ENCODE measurements around the gene DLGAP1. TPM values are rescaled to one million over a fixed set of nuclear protein-coding genes. Genes with fewer than 3 reads are reported as not detected.

Gene DLGAP1
- total RNA-seq, 6 experiments from 2014 or later: 0.09 to 0.31 (median 0.18) TPM; not detected in 2

GRCh38 chr18:3952031-3952430 lies 503.1 kb downstream of the DLGAP1 start:
- Histone ChIP-seq H3K36me3 (no peaks in the 10 kb centered on the region), H3K27me3 (no peaks in the 10 kb centered on the region), H3K4me1 (no peaks in the 10 kb centered on the region), H3K9me3 (no peaks in the 10 kb centered on the region), H3K4me3 (no peak overlapping the region), H3K27ac (no peak overlapping the region)
- ATAC-seq (no peak), DNase-seq (no peak)
- intact Hi-C loops (cut with DNase I): no loop called here
- TF ChIP-seq, protein P1, sequence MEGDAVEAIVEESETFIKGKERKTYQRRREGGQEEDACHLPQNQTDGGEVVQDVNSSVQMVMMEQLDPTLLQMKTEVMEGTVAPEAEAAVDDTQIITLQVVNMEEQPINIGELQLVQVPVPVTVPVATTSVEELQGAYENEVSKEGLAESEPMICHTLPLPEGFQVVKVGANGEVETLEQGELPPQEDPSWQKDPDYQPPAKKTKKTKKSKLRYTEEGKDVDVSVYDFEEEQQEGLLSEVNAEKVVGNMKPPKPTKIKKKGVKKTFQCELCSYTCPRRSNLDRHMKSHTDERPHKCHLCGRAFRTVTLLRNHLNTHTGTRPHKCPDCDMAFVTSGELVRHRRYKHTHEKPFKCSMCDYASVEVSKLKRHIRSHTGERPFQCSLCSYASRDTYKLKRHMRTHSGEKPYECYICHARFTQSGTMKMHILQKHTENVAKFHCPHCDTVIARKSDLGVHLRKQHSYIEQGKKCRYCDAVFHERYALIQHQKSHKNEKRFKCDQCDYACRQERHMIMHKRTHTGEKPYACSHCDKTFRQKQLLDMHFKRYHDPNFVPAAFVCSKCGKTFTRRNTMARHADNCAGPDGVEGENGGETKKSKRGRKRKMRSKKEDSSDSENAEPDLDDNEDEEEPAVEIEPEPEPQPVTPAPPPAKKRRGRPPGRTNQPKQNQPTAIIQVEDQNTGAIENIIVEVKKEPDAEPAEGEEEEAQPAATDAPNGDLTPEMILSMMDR (IDR thresholded peaks at IDR 0.05): no peak
- no peak for TF ChIP-seq POLR2A (IDR thresholded peaks at IDR 0.05)
- 56% methylated on average over 5 of the region's 5 CpGs for WGBS (ENCODE audit: insufficient coverage, low coverage, low lambda C conversion rate, missing lambda C conversion rate)

DNA sequence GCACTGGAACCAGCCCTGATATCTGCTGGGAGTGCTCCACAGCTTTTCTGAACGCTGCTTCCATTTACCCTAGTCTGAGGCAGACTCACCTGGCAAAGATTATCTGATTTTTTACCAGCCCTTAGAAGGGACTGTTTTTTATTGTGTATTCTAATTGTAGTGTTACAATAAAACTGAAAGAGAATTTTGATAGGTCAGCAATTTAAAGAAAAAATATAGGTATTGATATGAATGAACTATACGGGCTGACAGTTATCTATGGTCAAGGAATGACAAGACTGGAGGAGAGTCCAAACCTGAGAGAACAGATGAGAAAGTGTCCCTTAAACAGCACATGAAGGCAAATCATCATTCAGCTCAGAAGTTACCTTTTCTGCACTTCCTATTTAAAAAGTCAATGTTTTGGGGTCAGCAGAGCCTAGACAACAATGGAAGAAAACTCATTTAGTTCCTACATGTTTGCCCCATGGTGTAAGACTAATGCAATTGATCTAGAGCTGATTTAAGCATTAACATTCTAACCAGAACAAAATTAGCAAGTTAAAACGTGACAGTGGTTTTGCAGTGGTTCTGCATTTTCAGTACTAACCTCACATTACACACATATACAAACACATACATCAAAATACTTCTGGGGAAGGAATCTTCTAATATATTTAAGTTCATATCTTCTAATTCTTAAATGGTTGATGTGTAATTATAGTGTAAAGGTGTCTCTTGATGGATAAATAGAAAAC lies 504.3 kb downstream of the DLGAP1 start:
- no peak overlapping the region for H3K27ac ChIP-seq
- TF ChIP-seq, protein P1 (IDR thresholded peaks at IDR 0.05): no peak
- TF ChIP-seq POLR2A (IDR thresholded peaks at IDR 0.05): no peak
- no peaks in the 10 kb centered on the region for H3K27me3 ChIP-seq
- intact Hi-C loops (cut with DNase I): no loop called here
- DNase-seq (no peak), ATAC-seq (no peak)
- no peak overlapping the region for H3K4me3 ChIP-seq
- whole genome bisulfite sequencing (ENCODE audit: insufficient coverage, low coverage, low lambda C conversion rate, missing lambda C conversion rate): 53% methylated on average over 3 of the region's 3 CpGs
- H3K9me3 ChIP-seq: no peaks in the 10 kb centered on the region
- H3K36me3 ChIP-seq: no peaks in the 10 kb centered on the region
- no peaks in the 10 kb centered on the region for H3K4me1 ChIP-seq

DNA sequence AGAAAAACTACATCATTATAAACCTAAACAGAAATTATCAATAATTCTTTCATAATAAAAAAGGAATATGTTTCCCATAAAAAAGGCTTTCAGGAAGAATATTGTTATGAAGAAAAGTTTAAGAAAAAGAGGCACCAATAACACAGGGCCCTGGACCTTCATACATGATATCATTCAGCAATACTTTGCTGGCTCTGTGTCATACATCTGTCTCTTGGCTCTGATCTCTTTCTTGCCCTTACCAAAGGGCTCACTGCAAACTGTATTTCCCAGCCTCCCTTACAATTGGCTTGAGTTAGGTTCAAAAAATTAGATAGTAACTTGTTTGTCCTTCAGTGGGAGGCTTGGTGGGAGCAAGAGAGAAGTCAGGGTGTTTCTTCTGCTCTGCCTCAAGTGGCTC lies 506.1 kb downstream of the DLGAP1 start:
- intact Hi-C loops (cut with DNase I): no loop called here
- Histone ChIP-seq H3K9me3 (no peaks in the 10 kb centered on the region), H3K27me3 (no peaks in the 10 kb centered on the region), H3K27ac (no peak overlapping the region), H3K36me3 (no peaks in the 10 kb centered on the region), H3K4me1 (no peaks in the 10 kb centered on the region), H3K4me3 (no peak overlapping the region)
- TF ChIP-seq, protein P1 (IDR thresholded peaks at IDR 0.05): no peak
- TF ChIP-seq POLR2A (IDR thresholded peaks at IDR 0.05): no peak
- no peak for ATAC-seq
- DNase-seq: no peak

- Histone ChIP-seq H3K36me3 (no peaks in the 10 kb centered on the region), H3K27me3 (no peaks in the 10 kb centered on the region), H3K4me3 (no peak overlapping the region), H3K27ac (no peak overlapping the region), H3K9me3 (no peaks in the 10 kb centered on the region), H3K4me1 (no peaks in the 10 kb centered on the region)
- WGBS (ENCODE audit: insufficient coverage, low coverage, low lambda C conversion rate, missing lambda C conversion rate): 54% methylated on average over 3 of the region's 3 CpGs
- intact Hi-C loops (cut with DNase I): no loop called here
- ATAC-seq (no peak), DNase-seq (no peak)
- TF ChIP-seq POLR2A (IDR thresholded peaks at IDR 0.05): no peak
- TF ChIP-seq, protein P1 (IDR thresholded peaks at IDR 0.05): no peak
These were observed 507.7 kb downstream of the DLGAP1 start for GRCh38 chr18:3947383-3947782.

Measured in right lobe of liver (tissue), 6 donors.